ENCODE data around the gene RANGAP1. TPM values are rescaled to one million over a fixed set of nuclear protein-coding genes. Genes with fewer than 3 reads are reported as not detected.

Gene RANGAP1
- total and polyA plus RNA-seq, 2 of the 13 experiments (the other 11 are each of a cell fraction or from before 2014, with no cell fraction given), result 51.8 to 83.9 TPM

GRCh38 chr22:41204992-41205900 lies 80.7 kb downstream of the RANGAP1 start, which contains the start of gene L3MBTL2 (continued):
- TF ChIP-seq ZBTB40 (IDR thresholded peaks at IDR 0.05), result no peak
- TF ChIP-seq ZBTB40 (CRISPR knock-in tag; IDR thresholded peaks at IDR 0.05), result peak; percentile 34; the same call in 1 of the 2 replicates
- TF ChIP-seq KLF11 (CRISPR knock-in tag; IDR thresholded peaks at IDR 0.05), result peak; percentile 7; the same call in 1 of the 2 replicates
- TF ChIP-seq AGO1 (IDR thresholded peaks at IDR 0.05; ENCODE audit: low read depth, low read length, poor library complexity, severe bottlenecking), result no peak
- 0 out of 2 replicates have a peak, but pooled peaks have one; percentile 32 for TF ChIP-seq ZXDC (CRISPR knock-in tag; IDR thresholded peaks at IDR 0.05)
- no peak for TF ChIP-seq NONO (IDR thresholded peaks at IDR 0.05)
- TF ChIP-seq NONO (CRISPR knock-in tag; conservative IDR thresholded peaks at IDR 0.05), result peak; percentile 71; the same call in 1 of the 2 replicates
- no peak; the same call in 1 of the 2 replicates for TF ChIP-seq RARA (CRISPR knock-in tag; IDR thresholded peaks at IDR 0.05)
- TF ChIP-seq PHB2 (IDR thresholded peaks at IDR 0.05; ENCODE audit: partially characterized antibody), result no peak
- no peak for TF ChIP-seq NCOA1 (CRISPR knock-in tag; IDR thresholded peaks at IDR 0.05)
- no peak for TF ChIP-seq PRDM15 (CRISPR knock-in tag; IDR thresholded peaks at IDR 0.05)
